GM23338 (cell line): ENCODE results near the gene DIPK1A. TPM values are rescaled to one million over a fixed set of nuclear protein-coding genes. Genes with fewer than 3 reads are reported as not detected.

Experiments used
- ATAC-seq: fragments of 200-7000 bp; cut with Tn5 transposase; 3 replicates; pipeline ENCODE4 v1.9.1; 2020
- DNase-seq: peaks from one replicate; pipeline ENCODE4 v3.0.0-alpha.2; 2015; ENCODE audit warnings: low spot score
- H2AFZ ChIP-seq: fragments of 200-600 bp; sonication (generic); 2 replicates; pipeline ENCODE4 v1.8.0; 2016; ENCODE audit warnings: antibody characterized with exemption, mild to moderate bottlenecking, moderate library complexity
- H3F3A ChIP-seq: fragments of 200-600 bp; sonication (generic); replicated peaks from 2 replicates; pipeline ENCODE4 v1.8.0; 2017; ENCODE audit warnings: antibody characterized with exemption, mixed run types, low read depth
- H3K27ac ChIP-seq: fragments of 200-600 bp; sonication (generic); 2 replicates; pipeline ENCODE4 v1.6.1; 2016; ENCODE audit warnings: low read depth
- H3K27me3 ChIP-seq: fragments of 200-600 bp; sonication (generic); 2 replicates; pipeline ENCODE4 v1.8.0; 2016; ENCODE audit warnings: mild to moderate bottlenecking, mixed run types, moderate library complexity; ENCODE audit not compliant: insufficient read depth
- H3K36me3 ChIP-seq: fragments of 200-600 bp; sonication (generic); 2 replicates; pipeline ENCODE4 v1.8.0; 2016; ENCODE audit warnings: mild to moderate bottlenecking; ENCODE audit not compliant: insufficient read depth
- H3K4me1 ChIP-seq: fragments of 200-600 bp; sonication (generic); 2 replicates; pipeline ENCODE4 v1.8.0; 2016; ENCODE audit warnings: mild to moderate bottlenecking, moderate library complexity; ENCODE audit not compliant: insufficient read depth
- H3K4me2 ChIP-seq: fragments of 200-600 bp; sonication (generic); 2 replicates; pipeline ENCODE4 v1.7.1; 2017; ENCODE audit warnings: mixed run types
- H3K4me3 ChIP-seq: fragments of 200-600 bp; sonication (generic); 2 replicates; pipeline ENCODE4 v1.6.1; 2016; ENCODE audit warnings: mixed run types
- H3K79me2 ChIP-seq: fragments of 200-600 bp; sonication (generic); replicated peaks from 2 replicates; pipeline ENCODE4 v1.8.0; 2017; ENCODE audit warnings: mild to moderate bottlenecking; ENCODE audit not compliant: insufficient read depth
- H3K9me2 ChIP-seq: fragments of 200-600 bp; sonication (generic); 2 replicates; pipeline ENCODE4 v1.8.0; 2017; ENCODE audit not compliant: insufficient read depth
- H4K20me1 ChIP-seq: fragments of 200-600 bp; sonication (generic); replicated peaks from 2 replicates; pipeline ENCODE4 v1.8.0; 2017; ENCODE audit warnings: mild to moderate bottlenecking; ENCODE audit not compliant: insufficient read depth
- H3K27ac Mint-ChIP-seq: 2 replicates; pipeline ENCODE4 v1.8.0; 2020; ENCODE audit warnings: inconsistent platforms, mild to moderate bottlenecking, moderate library complexity, mixed read lengths
- H3K27me3 Mint-ChIP-seq: 3 replicates; pipeline ENCODE4 v1.8.0; 2022; ENCODE audit warnings: low read depth, mild to moderate bottlenecking, moderate library complexity, mixed read lengths, inconsistent platforms; ENCODE audit not compliant: insufficient read depth, poor library complexity
- H3K36me3 Mint-ChIP-seq: 3 replicates; pipeline ENCODE4 v1.8.0; 2021; ENCODE audit warnings: low read depth, mild to moderate bottlenecking, inconsistent platforms, moderate library complexity, mixed read lengths
- H3K4me1 Mint-ChIP-seq: 3 replicates; pipeline ENCODE4 v1.8.0; 2020; ENCODE audit warnings: mild to moderate bottlenecking, inconsistent platforms, mixed read lengths
- H3K4me3 Mint-ChIP-seq: 3 replicates; pipeline ENCODE4 v1.8.0; 2021; ENCODE audit warnings: moderate library complexity, mild to moderate bottlenecking, inconsistent platforms, mixed read lengths
- H3K9me3 Mint-ChIP-seq: 3 replicates; pipeline ENCODE4 v1.8.0; 2020; ENCODE audit warnings: moderate library complexity, mild to moderate bottlenecking, inconsistent platforms, mixed read lengths
- CREB1 ChIP-seq: fragments of 250-450 bp; sonication (Bioruptor Pico); IDR thresholded peaks from 2 replicates; pipeline ENCODE4 v1.5.0; 2020; ENCODE audit warnings: low read depth, mild to moderate bottlenecking, moderate library complexity
- EZH2 ChIP-seq: fragments of 200-600 bp; sonication (generic); IDR thresholded peaks from one replicate; pipeline ENCODE4 v1.8.0; 2017; ENCODE audit warnings: antibody characterized with exemption, mild to moderate bottlenecking, low read depth; ENCODE audit not compliant: unreplicated experiment
- EZH2phosphoT487 ChIP-seq: fragments of 200-600 bp; sonication (generic); IDR thresholded peaks from one replicate; pipeline ENCODE4 v1.8.1; 2018; ENCODE audit warnings: antibody characterized with exemption; ENCODE audit not compliant: unreplicated experiment
- NANOG ChIP-seq: IDR thresholded peaks from 2 replicates; pipeline ENCODE4 v1.6.1; 2016; ENCODE audit warnings: antibody characterized with exemption, borderline replicate concordance
- POLR2AphosphoS5 ChIP-seq: IDR thresholded peaks from 2 replicates; pipeline ENCODE4 v1.6.1; 2016; ENCODE audit warnings: antibody characterized with exemption, low read depth
- STAT1 ChIP-seq: IDR thresholded peaks from one replicate; pipeline ENCODE4 v1.6.1; 2016; ENCODE audit warnings: antibody characterized with exemption; ENCODE audit not compliant: unreplicated experiment
- ZNF114 ChIP-seq: fragments of 250-450 bp; sonication (Bioruptor Pico); IDR thresholded peaks from 2 replicates; pipeline ENCODE4 v1.5.0; 2020; ENCODE audit warnings: mild to moderate bottlenecking, moderate library complexity
- polyA plus RNA-seq: library from polyadenylated mRNA; unstranded; fragments of >200 nt; fragmentation: Nextera tagmentation; extraction: Ambion mirVana; gene quantifications from 2 replicates; pipeline ENCODE4 v1.2.1, GENCODE V29; 2016
- total RNA-seq: library from RNA; depleted of rRNA; stranded (reverse); fragments of >200 nt; shearing (Covaris generic); gene quantifications from 2 replicates; pipeline ENCODE4 v1.2.3, GENCODE V29; 2014
- TF ChIP-seq, protein P1 (sequence below), 2 experiments: fragments of 200-600 bp in 1 of 2; sonication (generic) in 1 of 2; conservative IDR thresholded peaks; 2 replicates each; pipeline versions ENCODE4 v1.5.1 to v1.6.1; 2016 to 2017; ENCODE audit warnings: antibody characterized with exemption in 2 of 2, low read depth in 2 of 2, mild to moderate bottlenecking in 2 of 2, moderate library complexity in 1 of 2
- TF ChIP-seq, protein P2 (sequence below): IDR thresholded peaks from 2 replicates; pipeline ENCODE4 v1.6.1; 2016; ENCODE audit warnings: antibody characterized with exemption
- TF ChIP-seq, protein P3 (sequence below): fragments of 250-450 bp; sonication (Bioruptor Pico); IDR thresholded peaks from 2 replicates; pipeline ENCODE4 v1.5.0; 2020; ENCODE audit warnings: mild to moderate bottlenecking, moderate library complexity

DIPK1A gene
- total and polyA plus RNA-seq, 2 experiments from 2014 or later: 4.8 to 6.1 TPM

DNA sequence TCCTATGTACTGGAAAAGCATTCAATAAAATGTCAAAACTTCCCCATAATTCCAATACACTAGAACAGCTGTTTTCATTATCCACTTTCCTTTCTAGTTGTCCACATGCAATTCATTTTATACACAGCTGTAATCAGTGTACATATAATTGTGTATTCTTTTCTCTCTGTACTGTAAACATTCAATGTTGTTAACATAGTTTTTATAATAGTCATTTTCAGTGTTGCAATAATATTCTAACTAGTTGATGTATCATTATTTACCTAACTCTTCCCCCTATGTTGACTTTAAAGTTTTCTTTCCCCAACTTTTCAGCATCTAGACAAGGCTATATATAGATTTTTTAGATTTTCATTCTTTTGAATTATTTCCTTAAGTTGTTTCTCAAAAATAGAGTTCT lies 44.4 kb downstream of the DIPK1A start (continued):
- TF ChIP-seq, protein P1, sequence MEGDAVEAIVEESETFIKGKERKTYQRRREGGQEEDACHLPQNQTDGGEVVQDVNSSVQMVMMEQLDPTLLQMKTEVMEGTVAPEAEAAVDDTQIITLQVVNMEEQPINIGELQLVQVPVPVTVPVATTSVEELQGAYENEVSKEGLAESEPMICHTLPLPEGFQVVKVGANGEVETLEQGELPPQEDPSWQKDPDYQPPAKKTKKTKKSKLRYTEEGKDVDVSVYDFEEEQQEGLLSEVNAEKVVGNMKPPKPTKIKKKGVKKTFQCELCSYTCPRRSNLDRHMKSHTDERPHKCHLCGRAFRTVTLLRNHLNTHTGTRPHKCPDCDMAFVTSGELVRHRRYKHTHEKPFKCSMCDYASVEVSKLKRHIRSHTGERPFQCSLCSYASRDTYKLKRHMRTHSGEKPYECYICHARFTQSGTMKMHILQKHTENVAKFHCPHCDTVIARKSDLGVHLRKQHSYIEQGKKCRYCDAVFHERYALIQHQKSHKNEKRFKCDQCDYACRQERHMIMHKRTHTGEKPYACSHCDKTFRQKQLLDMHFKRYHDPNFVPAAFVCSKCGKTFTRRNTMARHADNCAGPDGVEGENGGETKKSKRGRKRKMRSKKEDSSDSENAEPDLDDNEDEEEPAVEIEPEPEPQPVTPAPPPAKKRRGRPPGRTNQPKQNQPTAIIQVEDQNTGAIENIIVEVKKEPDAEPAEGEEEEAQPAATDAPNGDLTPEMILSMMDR (conservative IDR thresholded peaks at IDR 0.05; ENCODE audit: low read depth in 2 of 2): no peak
- TF ChIP-seq, protein P2, sequence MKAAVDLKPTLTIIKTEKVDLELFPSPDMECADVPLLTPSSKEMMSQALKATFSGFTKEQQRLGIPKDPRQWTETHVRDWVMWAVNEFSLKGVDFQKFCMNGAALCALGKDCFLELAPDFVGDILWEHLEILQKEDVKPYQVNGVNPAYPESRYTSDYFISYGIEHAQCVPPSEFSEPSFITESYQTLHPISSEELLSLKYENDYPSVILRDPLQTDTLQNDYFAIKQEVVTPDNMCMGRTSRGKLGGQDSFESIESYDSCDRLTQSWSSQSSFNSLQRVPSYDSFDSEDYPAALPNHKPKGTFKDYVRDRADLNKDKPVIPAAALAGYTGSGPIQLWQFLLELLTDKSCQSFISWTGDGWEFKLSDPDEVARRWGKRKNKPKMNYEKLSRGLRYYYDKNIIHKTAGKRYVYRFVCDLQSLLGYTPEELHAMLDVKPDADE: no peak
- TF ChIP-seq EZH2: no peak
- no peak for TF ChIP-seq ZNF114 (CRISPR knock-in tag)
- no peak for TF ChIP-seq STAT1
- TF ChIP-seq POLR2AphosphoS5: no peak

DNA sequence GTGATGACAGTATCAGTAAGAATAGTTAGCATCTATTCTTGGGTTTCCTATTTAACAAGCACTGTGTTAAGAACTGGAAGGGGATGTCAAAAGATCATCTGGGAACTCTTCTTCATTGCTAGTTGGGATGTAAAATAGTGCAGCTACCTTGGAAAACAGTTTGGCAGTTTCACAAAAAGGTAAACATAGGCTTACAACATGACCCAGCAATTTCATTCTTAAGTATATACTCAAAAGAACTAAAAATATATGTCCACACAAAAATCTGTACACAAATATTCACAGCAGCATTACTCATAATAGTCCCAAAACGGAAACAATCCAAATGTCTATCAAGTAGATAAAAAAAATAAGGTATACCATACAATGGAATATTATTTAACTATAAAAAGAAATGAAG lies 45.7 kb downstream of the DIPK1A start:
- Histone ChIP-seq H2AFZ (no peak overlapping the region), H4K20me1 (no peaks in the 10 kb centered on the region), H3K4me2 (no peak overlapping the region), H3K4me1 (no peaks in the 10 kb centered on the region), H3K27me3 (no peaks in the 10 kb centered on the region), H3K4me3 (no peak overlapping the region), H3K79me2 (no peaks in the 10 kb centered on the region; the same call in 1 of the 2 replicates), H3K27ac (no peak overlapping the region), H3K36me3 (no peaks in the 10 kb centered on the region), H3K9me2 (no peaks in the 10 kb centered on the region), H3F3A (no peaks in the 10 kb centered on the region)
- Mint-ChIP-seq H3K36me3 (0 out of 3 replicates have a peak, but pooled peaks cover 4% of the 10 kb centered on the region), H3K4me1 (peaks cover under 1% of the 10 kb centered on the region; the same call in 1 of the 3 replicates), H3K27me3 (no peaks in the 10 kb centered on the region), H3K9me3 (peaks cover 3% of the 10 kb centered on the region; the same call in 2 of the 3 replicates), H3K4me3 (no peak overlapping the region), H3K27ac (no peak overlapping the region)
- ATAC-seq (no peak), DNase-seq (no peak)
- TF ChIP-seq NANOG (no peak), EZH2phosphoT487 (no peak), CREB1 (CRISPR knock-in tag) (no peak), STAT1 (no peak)
- TF ChIP-seq, protein P2: no peak
- TF ChIP-seq, protein P3, sequence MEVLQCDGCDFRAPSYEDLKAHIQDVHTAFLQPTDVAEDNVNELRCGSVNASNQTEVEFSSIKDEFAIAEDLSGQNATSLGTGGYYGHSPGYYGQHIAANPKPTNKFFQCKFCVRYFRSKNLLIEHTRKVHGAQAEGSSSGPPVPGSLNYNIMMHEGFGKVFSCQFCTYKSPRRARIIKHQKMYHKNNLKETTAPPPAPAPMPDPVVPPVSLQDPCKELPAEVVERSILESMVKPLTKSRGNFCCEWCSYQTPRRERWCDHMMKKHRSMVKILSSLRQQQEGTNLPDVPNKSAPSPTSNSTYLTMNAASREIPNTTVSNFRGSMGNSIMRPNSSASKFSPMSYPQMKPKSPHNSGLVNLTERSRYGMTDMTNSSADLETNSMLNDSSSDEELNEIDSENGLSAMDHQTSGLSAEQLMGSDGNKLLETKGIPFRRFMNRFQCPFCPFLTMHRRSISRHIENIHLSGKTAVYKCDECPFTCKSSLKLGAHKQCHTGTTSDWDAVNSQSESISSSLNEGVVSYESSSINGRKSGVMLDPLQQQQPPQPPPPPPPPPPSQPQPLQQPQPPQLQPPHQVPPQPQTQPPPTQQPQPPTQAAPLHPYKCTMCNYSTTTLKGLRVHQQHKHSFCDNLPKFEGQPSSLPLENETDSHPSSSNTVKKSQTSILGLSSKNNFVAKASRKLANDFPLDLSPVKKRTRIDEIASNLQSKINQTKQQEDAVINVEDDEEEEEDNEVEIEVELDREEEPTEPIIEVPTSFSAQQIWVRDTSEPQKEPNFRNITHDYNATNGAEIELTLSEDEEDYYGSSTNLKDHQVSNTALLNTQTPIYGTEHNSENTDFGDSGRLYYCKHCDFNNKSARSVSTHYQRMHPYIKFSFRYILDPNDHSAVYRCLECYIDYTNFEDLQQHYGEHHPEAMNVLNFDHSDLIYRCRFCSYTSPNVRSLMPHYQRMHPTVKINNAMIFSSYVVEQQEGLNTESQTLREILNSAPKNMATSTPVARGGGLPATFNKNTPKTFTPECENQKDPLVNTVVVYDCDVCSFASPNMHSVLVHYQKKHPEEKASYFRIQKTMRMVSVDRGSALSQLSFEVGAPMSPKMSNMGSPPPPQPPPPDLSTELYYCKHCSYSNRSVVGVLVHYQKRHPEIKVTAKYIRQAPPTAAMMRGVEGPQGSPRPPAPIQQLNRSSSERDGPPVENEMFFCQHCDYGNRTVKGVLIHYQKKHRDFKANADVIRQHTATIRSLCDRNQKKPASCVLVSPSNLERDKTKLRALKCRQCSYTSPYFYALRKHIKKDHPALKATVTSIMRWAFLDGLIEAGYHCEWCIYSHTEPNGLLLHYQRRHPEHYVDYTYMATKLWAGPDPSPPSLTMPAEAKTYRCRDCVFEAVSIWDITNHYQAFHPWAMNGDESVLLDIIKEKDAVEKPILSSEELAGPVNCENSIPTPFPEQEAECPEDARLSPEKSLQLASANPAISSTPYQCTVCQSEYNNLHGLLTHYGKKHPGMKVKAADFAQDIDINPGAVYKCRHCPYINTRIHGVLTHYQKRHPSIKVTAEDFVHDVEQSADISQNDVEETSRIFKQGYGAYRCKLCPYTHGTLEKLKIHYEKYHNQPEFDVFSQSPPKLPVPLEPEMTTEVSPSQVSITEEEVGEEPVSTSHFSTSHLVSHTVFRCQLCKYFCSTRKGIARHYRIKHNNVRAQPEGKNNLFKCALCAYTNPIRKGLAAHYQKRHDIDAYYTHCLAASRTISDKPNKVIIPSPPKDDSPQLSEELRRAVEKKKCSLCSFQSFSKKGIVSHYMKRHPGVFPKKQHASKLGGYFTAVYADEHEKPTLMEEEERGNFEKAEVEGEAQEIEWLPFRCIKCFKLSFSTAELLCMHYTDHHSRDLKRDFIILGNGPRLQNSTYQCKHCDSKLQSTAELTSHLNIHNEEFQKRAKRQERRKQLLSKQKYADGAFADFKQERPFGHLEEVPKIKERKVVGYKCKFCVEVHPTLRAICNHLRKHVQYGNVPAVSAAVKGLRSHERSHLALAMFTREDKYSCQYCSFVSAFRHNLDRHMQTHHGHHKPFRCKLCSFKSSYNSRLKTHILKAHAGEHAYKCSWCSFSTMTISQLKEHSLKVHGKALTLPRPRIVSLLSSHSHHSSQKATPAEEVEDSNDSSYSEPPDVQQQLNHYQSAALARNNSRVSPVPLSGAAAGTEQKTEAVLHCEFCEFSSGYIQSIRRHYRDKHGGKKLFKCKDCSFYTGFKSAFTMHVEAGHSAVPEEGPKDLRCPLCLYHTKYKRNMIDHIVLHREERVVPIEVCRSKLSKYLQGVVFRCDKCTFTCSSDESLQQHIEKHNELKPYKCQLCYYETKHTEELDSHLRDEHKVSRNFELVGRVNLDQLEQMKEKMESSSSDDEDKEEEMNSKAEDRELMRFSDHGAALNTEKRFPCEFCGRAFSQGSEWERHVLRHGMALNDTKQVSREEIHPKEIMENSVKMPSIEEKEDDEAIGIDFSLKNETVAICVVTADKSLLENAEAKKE (CRISPR knock-in tag): no peak
- TF ChIP-seq, protein P1 (conservative IDR thresholded peaks at IDR 0.05; ENCODE audit: low read depth in 2 of 2): no peak
